ENCODE data around the gene PI4KA.

DNA sequence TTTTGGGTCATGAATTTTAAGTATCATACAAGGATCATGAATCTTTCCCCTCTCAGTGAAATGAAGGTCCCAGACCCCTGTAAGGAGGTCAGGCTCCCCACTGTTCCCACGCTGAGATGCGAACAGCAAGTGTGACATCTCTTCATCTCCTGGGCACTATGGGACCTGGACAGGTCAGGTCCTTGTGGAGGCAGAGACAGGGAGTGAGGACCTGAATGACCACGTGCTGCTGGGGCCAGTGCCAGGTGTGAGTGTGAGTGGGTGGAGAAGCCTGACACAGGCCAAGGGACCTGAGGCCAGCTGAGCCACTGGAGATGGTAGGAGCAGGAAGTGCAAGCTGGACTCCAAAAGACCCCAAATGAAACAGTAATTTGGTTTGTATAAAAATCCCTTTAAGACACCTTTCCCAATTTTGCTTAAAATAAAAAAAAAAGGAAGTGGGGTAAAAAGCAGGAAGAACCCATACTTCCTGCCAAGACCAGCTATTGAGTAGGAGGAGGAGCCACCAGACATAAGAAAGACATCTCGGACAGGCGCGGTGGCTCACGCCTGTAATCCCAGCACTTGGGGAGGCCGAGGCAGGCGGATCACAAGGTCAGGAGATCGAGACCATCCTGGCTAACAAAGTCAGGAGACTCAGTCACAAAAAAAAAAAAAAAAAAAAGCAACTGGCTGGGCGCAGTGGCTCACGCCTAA is 120.1 kb downstream of the PI4KA start:
- TF ChIP-seq CTCF (IDR thresholded peaks at IDR 0.05) (no peak), EZH2 (IDR thresholded peaks at IDR 0.05) (no peak)

All from neural progenitor cell (in vitro differentiated cells).